Peyer's patch (tissue), 4 donors: Measurements from ENCODE around the gene PON3.

ENCODE experiments used
- POLR2A ChIP-seq, 2 donors: fragments of 450-650 bp; IDR thresholded peaks; one replicate each; pipeline ENCODE4 v1.5.1; 2017; ENCODE audit warnings: antibody characterized with exemption in 2 of 2, mild to moderate bottlenecking in 2 of 2, moderate library complexity in 2 of 2
- TF ChIP-seq, protein P1 (sequence below), 6 experiments: fragments of 450-650 bp in 4 of 6; fragments of 200-600 bp in 2 of 6; sonication (generic) in 1 of 6; IDR thresholded peaks; one replicate each; pipeline ENCODE4 v1.5.1; 2017 to 2019; ENCODE audit warnings: antibody characterized with exemption in 6 of 6, mild to moderate bottlenecking in 3 of 6, moderate library complexity in 1 of 6

- TF ChIP-seq, protein P1, sequence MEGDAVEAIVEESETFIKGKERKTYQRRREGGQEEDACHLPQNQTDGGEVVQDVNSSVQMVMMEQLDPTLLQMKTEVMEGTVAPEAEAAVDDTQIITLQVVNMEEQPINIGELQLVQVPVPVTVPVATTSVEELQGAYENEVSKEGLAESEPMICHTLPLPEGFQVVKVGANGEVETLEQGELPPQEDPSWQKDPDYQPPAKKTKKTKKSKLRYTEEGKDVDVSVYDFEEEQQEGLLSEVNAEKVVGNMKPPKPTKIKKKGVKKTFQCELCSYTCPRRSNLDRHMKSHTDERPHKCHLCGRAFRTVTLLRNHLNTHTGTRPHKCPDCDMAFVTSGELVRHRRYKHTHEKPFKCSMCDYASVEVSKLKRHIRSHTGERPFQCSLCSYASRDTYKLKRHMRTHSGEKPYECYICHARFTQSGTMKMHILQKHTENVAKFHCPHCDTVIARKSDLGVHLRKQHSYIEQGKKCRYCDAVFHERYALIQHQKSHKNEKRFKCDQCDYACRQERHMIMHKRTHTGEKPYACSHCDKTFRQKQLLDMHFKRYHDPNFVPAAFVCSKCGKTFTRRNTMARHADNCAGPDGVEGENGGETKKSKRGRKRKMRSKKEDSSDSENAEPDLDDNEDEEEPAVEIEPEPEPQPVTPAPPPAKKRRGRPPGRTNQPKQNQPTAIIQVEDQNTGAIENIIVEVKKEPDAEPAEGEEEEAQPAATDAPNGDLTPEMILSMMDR (IDR thresholded peaks at IDR 0.05): no peak
- TF ChIP-seq POLR2A (IDR thresholded peaks at IDR 0.05): no peak
These were observed 54.1 kb downstream of the PON3 start for GRCh38 chr7:95342029-95342428.
